ENCODE results near the gene LYPD6. TPM values are rescaled to one million over a fixed set of nuclear protein-coding genes. Genes with fewer than 3 reads are reported as not detected.

LYPD6 gene, protein sequence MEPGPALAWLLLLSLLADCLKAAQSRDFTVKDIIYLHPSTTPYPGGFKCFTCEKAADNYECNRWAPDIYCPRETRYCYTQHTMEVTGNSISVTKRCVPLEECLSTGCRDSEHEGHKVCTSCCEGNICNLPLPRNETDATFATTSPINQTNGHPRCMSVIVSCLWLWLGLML
- not detected for total RNA-seq

DNA sequence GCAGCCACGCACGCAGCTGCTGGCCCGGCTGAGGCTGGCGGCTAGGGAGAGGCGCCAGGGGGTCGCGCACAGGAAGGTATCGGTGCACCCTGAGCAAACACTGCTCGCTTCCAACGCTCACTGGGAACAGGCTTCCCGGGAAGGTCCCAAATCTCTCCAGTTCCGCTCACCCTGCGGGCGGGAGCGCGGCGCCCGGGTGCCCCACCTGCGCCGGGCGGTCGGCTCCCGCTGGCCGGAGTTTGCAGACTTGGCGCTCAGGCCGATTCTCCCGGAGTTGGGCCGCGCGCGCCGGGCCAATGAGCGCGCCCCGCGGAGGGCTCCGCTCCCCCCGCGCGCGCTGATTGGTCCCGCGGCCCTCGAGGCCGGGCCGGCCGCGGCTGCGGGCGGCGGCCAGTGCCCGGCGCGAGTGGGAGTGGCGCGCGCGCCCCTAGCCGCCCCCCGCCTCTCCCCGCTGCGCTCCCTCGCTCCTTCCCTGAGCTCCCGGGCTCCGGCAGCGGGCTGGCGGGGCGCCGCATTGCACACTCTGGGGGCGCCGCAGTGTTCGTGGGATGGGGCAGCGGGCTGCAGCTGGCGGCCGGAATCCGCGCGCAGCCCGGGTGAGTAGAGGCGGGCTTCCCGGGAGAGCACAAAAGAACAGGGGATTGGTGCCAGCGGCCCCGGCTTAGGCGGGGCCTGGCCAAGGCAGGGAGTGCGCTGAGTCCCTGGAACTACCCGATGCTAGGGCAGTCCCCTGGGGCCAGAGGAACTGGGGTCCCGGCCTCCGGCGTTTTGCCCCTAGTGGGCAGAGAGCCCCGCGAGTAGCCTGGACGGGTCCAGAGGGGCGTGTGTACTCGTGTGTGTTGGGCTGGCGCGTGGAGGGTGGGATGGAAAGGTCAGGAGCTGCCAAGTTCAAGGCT lies at the start of gene LYPD6:
LYPD6 (plus strand) TSS at position 461 of the 896 bp plus-strand sequence. CDS start 107,122 bp downstream, outside the sequence.

Data from activated naive CD4-positive, alpha-beta T cell treated with anti-CD3 and anti-CD28 coated beads, Interleukin-2, amount 10 ng/mL, durations not matched to agents 5 hours and 36 hours (primary cell).